GM23248 (cell line): ENCODE data around the gene MPV17L2. TPM values are rescaled to one million over a fixed set of nuclear protein-coding genes. Genes with fewer than 3 reads are reported as not detected.

Experiments used
- DNase-seq: peaks from one replicate; pipeline ENCODE4 v3.0.0-alpha.2; 2015
- H2AFZ ChIP-seq: fragments of 200-600 bp; sonication (generic); 2 replicates; pipeline ENCODE4 v1.6.1; 2016; ENCODE audit warnings: antibody characterized with exemption
- H3F3A ChIP-seq: fragments of 200-600 bp; sonication (generic); 2 replicates; pipeline ENCODE4 v1.6.1; 2016; ENCODE audit warnings: mild to moderate bottlenecking, antibody characterized with exemption, mixed run types; ENCODE audit not compliant: insufficient read depth
- H3K27ac ChIP-seq: fragments of 200-600 bp; sonication (generic); 2 replicates; pipeline ENCODE4 v1.5.1; 2016; ENCODE audit warnings: mild to moderate bottlenecking
- H3K27me3 ChIP-seq: fragments of 200-600 bp; sonication (generic); replicated peaks from 2 replicates; pipeline ENCODE4 v1.6.1; 2016; ENCODE audit warnings: mild to moderate bottlenecking; ENCODE audit not compliant: insufficient read depth
- H3K36me3 ChIP-seq: fragments of 200-600 bp; sonication (generic); 2 replicates; pipeline ENCODE4 v1.6.1; 2016; ENCODE audit warnings: low read depth, mild to moderate bottlenecking
- H3K4me1 ChIP-seq: fragments of 200-600 bp; sonication (generic); 2 replicates; pipeline ENCODE4 v1.6.1; 2016; ENCODE audit warnings: mild to moderate bottlenecking; ENCODE audit not compliant: insufficient read depth
- H3K4me2 ChIP-seq: fragments of 200-600 bp; sonication (generic); one replicate; pipeline ENCODE4 v1.6.1; 2016; ENCODE audit warnings: mild to moderate bottlenecking; ENCODE audit not compliant: unreplicated experiment
- H3K4me3 ChIP-seq: fragments of 200-600 bp; sonication (generic); 2 replicates; pipeline ENCODE4 v1.5.1; 2016; ENCODE audit warnings: mild to moderate bottlenecking
- H3K79me2 ChIP-seq: fragments of 200-600 bp; sonication (generic); 2 replicates; pipeline ENCODE4 v1.6.1; 2016; ENCODE audit warnings: mild to moderate bottlenecking; ENCODE audit not compliant: insufficient read depth
- H3K9ac ChIP-seq: fragments of 200-600 bp; sonication (generic); 2 replicates; pipeline ENCODE4 v1.6.1; 2016; ENCODE audit warnings: mild to moderate bottlenecking
- H3K9me2 ChIP-seq: fragments of 200-600 bp; sonication (generic); 2 replicates; pipeline ENCODE4 v1.6.1; 2016; ENCODE audit warnings: mixed run types, mild to moderate bottlenecking, moderate library complexity; ENCODE audit not compliant: insufficient read depth
- H3K9me3 ChIP-seq: fragments of 200-600 bp; sonication (generic); one replicate; pipeline ENCODE4 v1.6.1; 2017; ENCODE audit warnings: low read depth
- H4K20me1 ChIP-seq: fragments of 200-600 bp; sonication (generic); 2 replicates; pipeline ENCODE4 v1.6.0; 2016; ENCODE audit not compliant: insufficient read depth
- EZH2 ChIP-seq: fragments of 200-600 bp; sonication (generic); IDR thresholded peaks from 2 replicates; pipeline ENCODE4 v1.6.1; 2018; ENCODE audit warnings: antibody characterized with exemption, mild to moderate bottlenecking; ENCODE audit not compliant: insufficient read depth, poor library complexity, severe bottlenecking
- EZH2phosphoT487 ChIP-seq: fragments of 200-600 bp; sonication (generic); IDR thresholded peaks from 2 replicates; pipeline ENCODE4 v1.6.1; 2018; ENCODE audit warnings: antibody characterized with exemption, moderate library complexity, mild to moderate bottlenecking, low read depth; ENCODE audit not compliant: insufficient read depth
- WGBS, 2 experiments: methylation state at CpG; one replicate each; pipeline ENCODE4 v1.1.6; 2015 to 2017; ENCODE audit warnings: low lambda C conversion rate in 2 of 2, low coverage in 1 of 2; ENCODE audit errors: missing lambda C conversion rate in 2 of 2; 5-methylcytosine and 5-hydroxymethylcytosine counted together
- in situ Hi-C: fragments of 300-500 bp; cut with MboI; formaldehyde crosslinking; loops from 2 replicates; pipeline ENCODE4 v1.15.0; 2020
- polyA plus RNA-seq: library from polyadenylated mRNA; unstranded; fragments of >200 nt; fragmentation: Nextera tagmentation; extraction: Ambion mirVana; gene quantifications from 2 replicates; pipeline ENCODE4 v1.2.1, GENCODE V29; 2016
- total RNA-seq: library from RNA; depleted of rRNA; stranded (reverse); fragments of >200 nt; shearing (Covaris generic); gene quantifications from 2 replicates; pipeline ENCODE4 v1.2.3, GENCODE V29; 2014

MPV17L2 gene
- total and polyA plus RNA-seq, 2 experiments from 2014 or later: 21.0 to 43.2 TPM

- H3F3A ChIP-seq: peaks cover 2% of the 10 kb centered on the region
- no peaks in the 10 kb centered on the region for H3K79me2 ChIP-seq
- no peak overlapping the region for H2AFZ ChIP-seq
- H3K27ac ChIP-seq: no peak overlapping the region
- H3K27me3 ChIP-seq: no peaks in the 10 kb centered on the region
- H3K9me2 ChIP-seq: no peaks in the 10 kb centered on the region
- 89 to 92% methylated on average over 18 of the region's 18 CpGs for WGBS, 2 experiments
- H3K4me3 ChIP-seq: no peak overlapping the region
- no peaks in the 10 kb centered on the region for H3K9me3 ChIP-seq
- no peaks in the 10 kb centered on the region for H3K36me3 ChIP-seq
- TF ChIP-seq EZH2phosphoT487 (no peak), EZH2 (no peak)
- H3K4me2 ChIP-seq: no peak overlapping the region
- no peak overlapping the region for H3K9ac ChIP-seq
- in situ Hi-C loops: no loop called here
- H3K4me1 ChIP-seq: peaks cover 5% of the 10 kb centered on the region; the same call in 1 of the 2 replicates
- no peaks in the 10 kb centered on the region for H4K20me1 ChIP-seq
- DNase-seq: no peak
Observed at GRCh38 chr19:18197306-18197705, 4.3 kb downstream of the MPV17L2 start.

- Histone ChIP-seq H3K36me3 (no peaks in the 10 kb centered on the region), H3K4me3 (no peak overlapping the region), H2AFZ (no peak overlapping the region), H3K79me2 (no peaks in the 10 kb centered on the region), H3K4me1 (peaks cover 5% of the 10 kb centered on the region; the same call in 1 of the 2 replicates), H4K20me1 (no peaks in the 10 kb centered on the region), H3F3A (no peaks in the 10 kb centered on the region), H3K9ac (no peak overlapping the region), H3K4me2 (no peak overlapping the region), H3K9me2 (no peaks in the 10 kb centered on the region), H3K27ac (no peak overlapping the region), H3K27me3 (no peaks in the 10 kb centered on the region), H3K9me3 (no peaks in the 10 kb centered on the region)
- in situ Hi-C loops: no loop called here
- WGBS, 2 experiments: 59 to 61% methylated on average over 6 of the region's 6 CpGs
- no peak for TF ChIP-seq EZH2
- no peak for TF ChIP-seq EZH2phosphoT487
- DNase-seq: no peak
Observed at GRCh38 chr19:18197941-18198340, 4.9 kb downstream of the MPV17L2 start.

- no peak for TF ChIP-seq EZH2phosphoT487
- TF ChIP-seq EZH2: no peak
- Histone ChIP-seq H3K79me2 (no peaks in the 10 kb centered on the region), H3K4me1 (peaks cover 5% of the 10 kb centered on the region; the same call in 1 of the 2 replicates), H3K27me3 (no peaks in the 10 kb centered on the region), H3K4me2 (no peak overlapping the region), H2AFZ (no peak overlapping the region), H3F3A (no peaks in the 10 kb centered on the region), H3K36me3 (no peaks in the 10 kb centered on the region), H4K20me1 (no peaks in the 10 kb centered on the region), H3K27ac (no peak overlapping the region), H3K9me2 (no peaks in the 10 kb centered on the region), H3K9ac (no peak overlapping the region), H3K4me3 (no peak overlapping the region), H3K9me3 (no peaks in the 10 kb centered on the region)
- in situ Hi-C loops: no loop called here
- DNase-seq: no peak
- 89 to 95% methylated on average over 6 of the region's 6 CpGs for WGBS, 2 experiments
Observed at GRCh38 chr19:18198374-18198773, 5.4 kb downstream of the MPV17L2 start.

- Histone ChIP-seq H2AFZ (no peak overlapping the region), H4K20me1 (no peaks in the 10 kb centered on the region), H3K4me3 (no peak overlapping the region), H3K4me2 (no peak overlapping the region), H3K9me3 (no peaks in the 10 kb centered on the region), H3K36me3 (no peaks in the 10 kb centered on the region), H3K9ac (no peak overlapping the region), H3K27me3 (no peaks in the 10 kb centered on the region), H3K4me1 (peaks cover 8% of the 10 kb centered on the region), H3F3A (peaks cover 6% of the 10 kb centered on the region; the same call in 1 of the 2 replicates), H3K79me2 (no peaks in the 10 kb centered on the region), H3K9me2 (no peaks in the 10 kb centered on the region), H3K27ac (no peak overlapping the region)
- in situ Hi-C loops: no loop called here
- WGBS, 2 experiments: 80 to 81% methylated on average over 24 of the region's 24 CpGs
- TF ChIP-seq EZH2: no peak
- no peak for TF ChIP-seq EZH2phosphoT487
- DNase-seq: no peak
Observed at GRCh38 chr19:18202397-18202777, 9.4 kb downstream of the MPV17L2 start.

GRCh38 chr19:18202778-18203407, 9.9 kb downstream of the MPV17L2 start:
- peak; percentile 43 for DNase-seq

More at GRCh38 chr19:18202778-18203407, 9.9 kb downstream of the MPV17L2 start:
- 13 to 14% methylated on average over 32 of the region's 32 CpGs for WGBS, 2 experiments
- peak overlapping the region; percentile 84 for H3K4me3 ChIP-seq
- H3K4me2 ChIP-seq: peak overlapping the region; percentile 90
- H3K27ac ChIP-seq: no peak overlapping the region
- H3K79me2 ChIP-seq: no peaks in the 10 kb centered on the region
- H3K27me3 ChIP-seq: no peaks in the 10 kb centered on the region
- H3K4me1 ChIP-seq: peaks cover 13% of the 10 kb centered on the region
- no peaks in the 10 kb centered on the region for H3K36me3 ChIP-seq
- no peaks in the 10 kb centered on the region for H3K9me2 ChIP-seq
- H3K9me3 ChIP-seq: no peaks in the 10 kb centered on the region
- TF ChIP-seq EZH2phosphoT487 (no peak), EZH2 (no peak)
- in situ Hi-C loops: no loop called here
- peak overlapping the region; percentile 70; the same call in 1 of the 2 replicates for H2AFZ ChIP-seq
- peaks cover 9% of the 10 kb centered on the region; the same call in 1 of the 2 replicates for H3F3A ChIP-seq
- peak overlapping the region; percentile 74 for H3K9ac ChIP-seq
- H4K20me1 ChIP-seq: no peaks in the 10 kb centered on the region
